Breast epithelium (tissue), 4 donors: ENCODE data around the gene MTHFS. TPM values are rescaled to one million over a fixed set of nuclear protein-coding genes. Genes with fewer than 3 reads are reported as not detected.

ENCODE experiments used
- DNase-seq, 2 donors: peaks; one replicate each; pipeline ENCODE4 v3.0.0-alpha.2; 2019; ENCODE audit warnings: low spot score in 2 of 2
- H3K27ac ChIP-seq, 2 donors: fragments of 200-600 bp; sonication (generic) in 1 of 2; one replicate each; pipeline ENCODE4 v1.5.1; 2016 to 2019; ENCODE audit warnings: mild to moderate bottlenecking in 1 of 2
- H3K27me3 ChIP-seq, 2 donors: fragments of 200-600 bp; sonication (generic) in 1 of 2; one replicate each; pipeline versions ENCODE4 v1.5.1 to v1.6.0; 2017 to 2019; ENCODE audit warnings: control low read depth in 1 of 2, mild to moderate bottlenecking in 1 of 2
- H3K36me3 ChIP-seq: fragments of 200-600 bp; one replicate; pipeline ENCODE4 v1.5.1; 2019
- H3K4me1 ChIP-seq, 2 donors: fragments of 200-600 bp; sonication (generic); one replicate each; pipeline ENCODE4 v1.5.1; 2016 to 2019; ENCODE audit warnings: control low read depth in 1 of 2
- H3K4me3 ChIP-seq, 3 donors: fragments of 200-600 bp; sonication (generic); 1 replicate in 2 of 3; 2 replicates in 1 of 3; pipeline ENCODE4 v1.5.1; 2016 to 2019; ENCODE audit warnings: mild to moderate bottlenecking in 3 of 3, moderate library complexity in 2 of 3
- H3K9me3 ChIP-seq, 2 donors: fragments of 200-600 bp; sonication (generic) in 1 of 2; one replicate each; pipeline ENCODE4 v1.5.1; 2016 to 2019; ENCODE audit warnings: control low read depth in 1 of 2
- CTCF ChIP-seq, 3 donors: fragments of 450-650 bp; IDR thresholded peaks; one replicate each; pipeline ENCODE4 v1.5.1; 2016 to 2017; ENCODE audit warnings: antibody characterized with exemption in 3 of 3, mild to moderate bottlenecking in 3 of 3, moderate library complexity in 3 of 3
- POLR2A ChIP-seq: fragments of 450-650 bp; IDR thresholded peaks from one replicate; pipeline ENCODE4 v1.6.1; 2016; ENCODE audit warnings: antibody characterized with exemption, mild to moderate bottlenecking, moderate library complexity
- POLR2AphosphoS5 ChIP-seq, 3 donors: sonication (generic); formaldehyde crosslinking; IDR thresholded peaks; one replicate each; pipeline ENCODE4 v1.6.1; 2017; ENCODE audit warnings: antibody characterized with exemption in 3 of 3
- intact Hi-C: fragments of 100-400 bp; cut with DNase I; formaldehyde crosslinking; loops from one replicate; pipeline ENCODE4 v1.15.1; 2023; ENCODE audit warnings: low total_unique reads
- total RNA-seq, 3 donors: library from RNA; depleted of rRNA; stranded (reverse); fragments of >200 nt; gene quantifications; one replicate each; pipeline ENCODE4 v1.1.0, GENCODE V29; 2016

Gene MTHFS
- total RNA-seq, 3 donors from 2014 or later, result 19.0 to 51.5 (median 30.2) TPM

GRCh38 chr15:79860661-79861060, 36.2 kb downstream of the MTHFS start:
- H3K36me3 ChIP-seq, result no peaks in the 10 kb centered on the region

GRCh38 chr15:79858469-79858868, 38.3 kb downstream of the MTHFS start:
- H3K36me3 ChIP-seq, result no peaks in the 10 kb centered on the region
- no peaks in the 10 kb centered on the region for H3K27me3 ChIP-seq
- no peaks in the 10 kb centered on the region for H3K4me1 ChIP-seq
- intact Hi-C loops, result no loop called here
- no peak for TF ChIP-seq POLR2AphosphoS5 (IDR thresholded peaks at IDR 0.05)
- TF ChIP-seq CTCF (IDR thresholded peaks at IDR 0.05), result no peak
- no peak for TF ChIP-seq POLR2A
- H3K4me3 ChIP-seq, result no peak overlapping the region
- no peak overlapping the region for H3K27ac ChIP-seq
- DNase-seq, result no peak
- H3K9me3 ChIP-seq, result no peaks in the 10 kb centered on the region

More at GRCh38 chr15:79860661-79861060, 36.2 kb downstream of the MTHFS start:
- H3K27ac ChIP-seq, result no peak overlapping the region
- no peak for DNase-seq
- no peaks in the 10 kb centered on the region for H3K27me3 ChIP-seq
- no peak overlapping the region for H3K4me3 ChIP-seq
- TF ChIP-seq POLR2A (no peak), CTCF (IDR thresholded peaks at IDR 0.05) (no peak), POLR2AphosphoS5 (IDR thresholded peaks at IDR 0.05) (no peak)
- H3K9me3 ChIP-seq, result no peaks in the 10 kb centered on the region
- no peaks in the 10 kb centered on the region for H3K4me1 ChIP-seq
- intact Hi-C loops, result no loop called here

GRCh38 chr15:79853492-79854328, 43.1 kb downstream of the MTHFS start:
- DNase-seq, result no peak
- Histone ChIP-seq H3K27me3 (no peaks in the 10 kb centered on the region), H3K4me3 (no peak overlapping the region), H3K36me3 (no peaks in the 10 kb centered on the region), H3K27ac (no peak overlapping the region), H3K4me1 (no peaks in the 10 kb centered on the region), H3K9me3 (no peaks in the 10 kb centered on the region)
- intact Hi-C loops, result no loop called here
- TF ChIP-seq POLR2AphosphoS5 (IDR thresholded peaks at IDR 0.05) (no peak), POLR2A (no peak), CTCF (IDR thresholded peaks at IDR 0.05) (peak; percentile 40 to 73 (median 72))

GRCh38 chr15:79849789-79850188, 47.0 kb downstream of the MTHFS start:
- no peak overlapping the region for H3K27ac ChIP-seq
- DNase-seq, result no peak
- H3K9me3 ChIP-seq, result no peaks in the 10 kb centered on the region
- no peak overlapping the region for H3K4me3 ChIP-seq
- intact Hi-C loops, result no loop called here
- H3K27me3 ChIP-seq, result no peaks in the 10 kb centered on the region
- no peaks in the 10 kb centered on the region for H3K4me1 ChIP-seq
- TF ChIP-seq POLR2AphosphoS5 (IDR thresholded peaks at IDR 0.05) (no peak), CTCF (IDR thresholded peaks at IDR 0.05) (no peak), POLR2A (no peak)
- no peaks in the 10 kb centered on the region for H3K36me3 ChIP-seq

GRCh38 chr15:79846539-79846938, 50.3 kb downstream of the MTHFS start:
- no peaks in the 10 kb centered on the region for H3K9me3 ChIP-seq
- no peaks in the 10 kb centered on the region for H3K4me1 ChIP-seq
- TF ChIP-seq POLR2AphosphoS5 (IDR thresholded peaks at IDR 0.05) (no peak), CTCF (IDR thresholded peaks at IDR 0.05) (no peak), POLR2A (no peak)
- H3K27me3 ChIP-seq, result no peaks in the 10 kb centered on the region
- H3K27ac ChIP-seq, result no peak overlapping the region
- intact Hi-C loops, result no loop called here
- no peaks in the 10 kb centered on the region for H3K36me3 ChIP-seq
- DNase-seq, result no peak
- H3K4me3 ChIP-seq, result no peak overlapping the region
